Stomach (tissue), 4 donors: ENCODE measurements around the gene HNRNPA1.

Source experiments
- CTCF ChIP-seq, 7 experiments: fragments of 450-650 bp in 4 of 7; fragments of 200-600 bp in 3 of 7; sonication (generic) in 3 of 7; IDR thresholded peaks; one replicate each; pipeline ENCODE4 v1.5.1; 2016 to 2019; ENCODE audit warnings: antibody characterized with exemption in 7 of 7, control low read depth in 2 of 7, mild to moderate bottlenecking in 1 of 7
- EP300 ChIP-seq: sonication (generic); formaldehyde crosslinking; IDR thresholded peaks from one replicate; pipeline ENCODE4 v1.6.1; 2017; ENCODE audit warnings: antibody characterized with exemption
- POLR2A ChIP-seq, 4 donors: fragments of 450-650 bp; IDR thresholded peaks; one replicate each; pipeline ENCODE4 v1.6.1; 2016; ENCODE audit warnings: antibody characterized with exemption in 4 of 4, control low read depth in 2 of 4, mild to moderate bottlenecking in 1 of 4, moderate library complexity in 1 of 4

GRCh38 chr12:54232790-54233189, 47.7 kb upstream of the HNRNPA1 start:
- TF ChIP-seq POLR2A (IDR thresholded peaks at IDR 0.05) (no peak), CTCF (IDR thresholded peaks at IDR 0.05) (no peak), EP300 (no peak)
